A172 (cell line): ENCODE results near the gene TCHP. TPM values are rescaled to one million over a fixed set of nuclear protein-coding genes. Genes with fewer than 3 reads are reported as not detected.
"Not testable (repeated sequence)": the region's sequence is repeated elsewhere in the genome, so short reads cannot be mapped to it uniquely, and the experiment has no call there.

Source experiments
- DNase-seq: peaks from one replicate; pipeline ENCODE4 v3.0.0-alpha.2; 2015; ENCODE audit warnings: low spot score
- total RNA-seq: library from RNA; depleted of rRNA; stranded (reverse); fragments of >200 nt; shearing (Covaris generic); gene quantifications from 2 replicates; pipeline ENCODE4 v1.2.3, GENCODE V29; 2014

Gene TCHP
- total RNA-seq, 1 experiment from 2014 or later, result 21.9 TPM

DNA sequence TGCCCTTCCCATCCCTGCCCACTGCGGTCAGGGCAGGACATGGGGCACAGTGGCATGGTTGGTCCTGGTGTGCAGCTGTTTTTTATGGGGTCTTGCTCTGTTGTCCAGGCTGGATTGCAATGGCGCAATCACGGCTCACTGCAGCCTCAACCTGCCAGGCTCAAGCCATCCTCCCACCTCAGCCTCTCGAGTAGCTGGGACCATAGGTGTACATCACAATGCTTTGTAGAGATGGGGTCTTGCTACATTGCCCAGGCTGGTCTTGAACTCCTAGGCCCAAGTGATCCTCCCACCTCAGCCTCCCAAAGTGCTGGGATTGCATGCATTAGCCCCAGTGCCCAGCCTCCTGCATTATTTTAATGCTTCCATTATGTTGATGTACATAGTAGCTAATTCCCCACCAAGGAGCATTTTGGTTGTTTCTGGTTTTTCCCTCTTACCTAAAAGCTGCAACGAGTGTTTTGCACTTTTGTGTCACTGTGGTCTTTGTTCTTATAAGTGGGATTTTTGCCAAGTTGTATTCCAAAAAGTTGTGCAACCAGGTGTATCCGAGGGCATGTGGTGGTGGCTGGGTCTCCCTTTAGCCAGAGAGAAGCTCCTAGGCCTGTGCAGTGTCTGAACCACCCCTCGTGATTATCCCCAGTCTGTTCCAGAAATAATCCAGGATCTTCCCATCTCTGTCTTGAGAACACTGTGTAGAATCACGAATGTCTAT, 10.3 kb downstream of the TCHP start:
- DNase-seq, result no peak

DNA sequence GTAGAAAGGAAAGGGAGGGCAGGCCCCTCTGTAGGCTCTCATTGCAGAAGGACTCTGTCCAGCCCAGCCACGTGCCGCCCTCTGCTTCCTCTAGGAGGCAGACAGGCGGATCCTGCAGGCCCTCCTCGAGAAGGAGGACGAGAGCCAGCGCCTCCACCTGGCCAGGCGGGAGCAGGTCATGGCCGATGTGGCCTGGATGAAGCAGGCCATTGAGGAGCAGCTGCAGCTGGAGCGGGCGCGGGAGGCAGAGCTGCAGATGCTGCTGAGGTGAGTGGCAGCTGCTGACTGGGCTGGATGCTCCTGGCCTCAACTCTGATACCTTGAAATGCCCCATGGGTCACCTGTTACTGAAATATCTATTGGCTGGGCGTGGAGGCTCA, 10.9 kb downstream of the TCHP start:
- DNase-seq, result no peak

DNA sequence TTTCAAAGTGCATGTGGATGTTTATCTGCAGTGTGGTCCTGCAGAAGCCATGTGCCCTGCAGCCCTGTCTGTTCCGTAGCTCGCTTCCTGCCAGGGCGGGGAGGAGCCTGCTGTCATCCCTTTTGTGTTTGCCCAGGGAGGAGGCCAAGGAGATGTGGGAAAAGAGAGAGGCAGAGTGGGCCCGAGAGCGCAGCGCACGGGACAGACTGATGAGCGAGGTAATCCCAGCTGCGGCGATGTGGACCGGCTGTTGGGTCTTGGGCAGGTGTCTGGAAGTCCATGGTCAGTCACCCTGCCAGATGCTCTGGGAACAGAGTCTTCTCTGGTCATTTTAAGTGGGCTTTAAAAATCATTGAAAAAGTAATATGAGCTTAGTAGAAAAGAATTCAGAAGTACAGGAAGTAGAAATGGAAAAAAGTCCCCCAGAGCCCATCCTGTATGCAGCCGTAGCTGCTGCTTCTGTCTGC, 12.8 kb downstream of the TCHP start:
- DNase-seq, result no peak

DNA sequence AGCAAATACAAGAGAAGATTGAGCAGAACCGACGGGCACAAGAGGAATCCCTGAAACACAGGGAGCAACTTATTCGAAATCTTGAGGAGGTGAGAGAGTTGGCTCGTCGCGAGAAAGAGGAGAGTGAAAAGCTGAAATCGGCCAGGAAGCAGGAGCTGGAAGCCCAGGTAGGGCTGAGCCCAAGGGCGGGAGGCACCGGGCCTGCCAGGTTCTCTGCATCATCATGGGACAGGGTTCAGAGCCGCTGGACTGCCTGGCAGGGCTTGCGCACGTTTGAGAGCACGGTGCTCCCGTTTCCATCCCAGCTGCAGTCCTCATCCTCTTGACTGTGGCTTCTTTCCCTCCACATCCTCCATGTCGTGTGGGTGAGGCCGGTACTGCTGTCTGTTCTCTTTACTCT, 14.4 kb downstream of the TCHP start:
- DNase-seq, result no peak

DNA sequence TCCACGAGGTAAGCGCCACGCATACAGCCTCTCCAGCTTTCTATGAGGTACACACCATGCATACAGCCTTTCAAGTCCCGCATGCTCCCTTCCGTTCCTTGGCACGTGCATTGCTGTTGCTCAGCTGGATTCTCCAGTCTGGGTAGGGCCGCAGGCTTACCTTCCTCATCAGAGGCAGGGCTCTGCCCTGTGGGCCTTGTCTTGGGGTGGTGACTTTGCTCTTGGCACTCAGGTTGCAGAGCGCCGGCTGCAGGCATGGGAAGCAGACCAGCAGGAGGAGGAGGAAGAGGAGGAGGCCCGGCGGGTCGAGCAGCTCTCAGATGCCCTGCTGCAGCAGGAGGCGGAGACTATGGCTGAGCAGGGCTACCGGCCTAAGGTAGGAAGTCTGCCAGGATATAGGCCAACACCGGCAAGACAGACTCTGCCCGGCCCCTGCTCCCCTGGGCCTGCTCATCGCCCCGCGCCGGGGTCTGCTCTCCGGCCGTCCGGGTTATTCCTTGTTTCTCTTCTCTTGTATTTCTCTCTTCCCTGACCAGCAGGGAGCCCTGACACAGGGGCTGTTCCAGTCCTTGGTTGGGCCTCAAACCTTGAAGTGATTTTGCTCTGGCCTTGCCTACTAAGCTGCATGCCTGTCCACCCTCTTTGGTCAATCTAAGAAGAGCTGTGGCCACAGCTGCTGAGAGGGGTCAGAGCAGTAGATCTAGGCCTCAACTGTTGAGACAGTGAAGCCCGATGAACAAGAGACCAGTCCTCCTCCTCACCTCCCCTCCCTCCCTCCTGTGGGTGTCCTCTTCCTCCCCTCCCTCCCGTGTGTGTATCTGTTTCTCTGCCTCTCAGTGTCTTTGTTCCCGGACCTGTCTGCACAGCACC, 15.3 kb downstream of the TCHP start:
- DNase-seq, result no peak

DNA sequence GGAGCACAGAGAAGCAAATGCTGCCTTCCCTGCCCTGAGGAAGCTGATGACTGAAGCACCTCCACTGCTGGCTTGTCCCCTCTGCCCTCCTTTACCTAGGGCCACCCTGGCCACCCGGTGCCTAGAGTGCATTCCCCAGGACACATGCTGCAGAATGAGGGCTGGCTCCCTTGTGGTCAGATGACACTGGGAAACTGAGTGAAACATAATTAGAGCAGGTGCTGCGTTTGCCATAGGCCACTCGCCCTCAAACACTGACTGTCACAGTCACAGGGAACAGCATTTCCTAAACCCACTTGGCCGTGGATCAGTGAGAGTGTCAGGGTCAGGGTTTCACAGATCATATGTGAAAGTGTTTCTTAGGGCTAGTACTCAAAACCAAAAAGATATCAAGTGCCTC, 16.0 kb downstream of the TCHP start:
- DNase-seq, result no peak

DNA sequence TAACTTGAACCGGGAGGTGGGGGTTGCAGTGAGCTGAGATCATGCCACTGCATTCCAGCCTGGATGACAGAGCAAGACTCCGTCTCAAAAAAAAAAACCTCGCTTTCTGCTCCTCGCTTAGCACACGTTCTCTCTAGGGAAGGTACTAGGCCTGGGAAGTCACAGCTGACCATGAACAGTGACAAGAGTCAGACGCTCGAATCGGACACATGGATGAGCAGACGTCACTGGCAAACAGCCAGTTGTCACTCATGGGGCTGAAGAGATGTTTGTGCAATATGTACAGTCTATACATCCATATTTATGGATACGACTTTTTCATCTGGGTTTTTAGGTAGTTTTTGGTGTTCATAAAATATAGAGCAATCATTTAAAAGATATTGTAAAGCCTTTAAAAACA, 19.4 kb downstream of the TCHP start:
- DNase-seq, result no peak

DNA sequence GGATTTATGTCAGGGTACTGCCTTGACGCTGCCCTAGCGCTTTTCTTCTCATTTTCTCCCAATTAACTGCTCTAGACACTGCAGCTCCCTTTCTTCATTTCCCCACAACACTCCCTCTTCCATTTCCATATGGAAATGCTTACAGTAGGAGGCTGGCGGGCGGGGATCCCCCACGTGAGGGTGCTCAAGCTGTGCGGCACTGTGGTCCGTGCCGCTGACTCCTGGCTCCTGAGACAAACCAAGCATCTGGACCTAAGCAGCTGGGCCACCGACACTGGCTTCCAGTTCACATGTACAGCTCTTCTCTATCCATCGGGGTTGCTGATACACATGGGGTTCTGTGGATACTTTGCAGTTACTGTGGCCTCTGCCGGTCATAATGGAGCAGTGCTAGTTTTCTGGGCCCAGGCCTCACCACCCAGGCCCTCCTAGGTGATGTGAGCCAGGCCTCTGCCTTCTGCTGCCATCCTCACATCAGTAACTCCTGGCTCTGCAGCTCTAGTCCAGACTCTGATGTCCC, 20.2 kb downstream of the TCHP start:
- DNase-seq, result no peak

DNA sequence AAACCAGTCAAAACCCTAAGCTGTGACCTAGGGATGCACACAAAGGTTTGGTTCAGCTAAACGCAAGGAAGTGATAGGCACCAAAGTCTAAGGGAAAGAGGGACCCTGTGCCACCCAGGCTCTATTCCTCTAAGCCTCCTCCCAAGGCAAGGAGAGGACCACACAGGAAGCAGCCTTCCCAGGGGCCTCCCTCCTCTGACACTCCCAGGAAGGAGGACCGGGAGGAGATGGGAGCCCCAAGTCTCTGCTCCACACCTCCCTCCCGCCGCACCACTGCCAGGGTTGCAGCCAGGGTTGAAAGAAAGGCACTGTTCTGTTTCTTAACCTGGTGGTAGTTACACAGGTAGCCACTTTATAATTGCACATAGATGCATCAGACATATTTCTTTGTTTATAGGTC, 21.9 kb downstream of the TCHP start:
- DNase-seq, result no peak

DNA sequence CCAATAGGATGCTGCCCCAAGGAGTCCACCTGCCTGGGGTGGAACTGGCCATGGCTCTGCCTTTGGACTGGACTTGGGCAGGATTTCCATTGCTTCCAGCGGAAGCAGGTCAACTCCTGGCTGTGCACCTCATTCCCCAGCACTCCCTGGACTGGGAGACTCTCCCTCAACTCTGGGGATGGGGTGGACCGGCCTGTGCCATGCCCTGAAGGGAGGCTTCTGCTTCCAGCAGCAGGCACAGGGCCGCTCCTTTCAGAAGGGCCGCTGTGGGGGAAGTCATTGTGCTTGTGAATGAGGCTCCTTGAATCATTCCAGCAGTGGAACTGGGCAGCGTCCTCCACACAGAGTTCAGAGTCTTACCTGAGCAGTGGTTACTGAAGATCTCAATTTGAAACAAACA, 23.0 kb downstream of the TCHP start:
- no peak for DNase-seq

DNA sequence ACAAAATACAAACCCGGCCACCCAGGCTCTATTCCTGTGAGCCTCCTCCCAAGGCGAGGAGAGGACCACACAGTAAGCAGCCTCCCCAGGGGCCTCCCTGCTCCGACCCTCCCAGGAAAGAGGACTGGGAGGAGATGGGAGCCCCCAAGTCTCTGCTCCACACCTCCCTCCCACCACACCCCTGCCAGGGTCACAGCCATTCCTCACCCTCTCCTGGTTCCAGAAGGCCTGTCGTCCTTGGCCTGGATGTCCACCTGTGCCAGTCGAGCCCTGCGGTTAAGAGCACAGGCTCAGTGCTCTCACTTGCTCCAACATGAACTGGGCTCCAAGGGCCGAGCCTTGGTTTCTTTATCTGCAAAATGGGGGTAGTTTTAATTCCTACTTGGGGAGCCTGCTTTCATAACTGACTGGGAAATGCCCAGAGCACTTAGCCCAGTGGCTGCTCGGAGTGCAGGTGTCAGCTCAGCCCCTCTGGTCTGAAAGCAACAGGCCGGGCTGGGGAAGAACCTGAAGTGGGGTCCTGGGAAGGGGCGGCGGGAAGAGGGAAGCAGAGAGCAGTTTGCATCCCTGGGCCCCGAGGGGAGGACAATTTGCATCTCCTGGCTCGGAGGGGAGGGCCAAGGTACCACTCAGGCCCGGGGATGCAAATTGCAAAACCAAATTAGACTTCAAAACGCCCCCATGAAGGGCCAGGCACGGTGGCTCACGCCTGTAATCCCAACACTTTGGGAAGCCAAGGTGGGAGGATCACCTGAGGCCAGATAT, 23.6 kb downstream of the TCHP start:
- no peak for DNase-seq

DNA sequence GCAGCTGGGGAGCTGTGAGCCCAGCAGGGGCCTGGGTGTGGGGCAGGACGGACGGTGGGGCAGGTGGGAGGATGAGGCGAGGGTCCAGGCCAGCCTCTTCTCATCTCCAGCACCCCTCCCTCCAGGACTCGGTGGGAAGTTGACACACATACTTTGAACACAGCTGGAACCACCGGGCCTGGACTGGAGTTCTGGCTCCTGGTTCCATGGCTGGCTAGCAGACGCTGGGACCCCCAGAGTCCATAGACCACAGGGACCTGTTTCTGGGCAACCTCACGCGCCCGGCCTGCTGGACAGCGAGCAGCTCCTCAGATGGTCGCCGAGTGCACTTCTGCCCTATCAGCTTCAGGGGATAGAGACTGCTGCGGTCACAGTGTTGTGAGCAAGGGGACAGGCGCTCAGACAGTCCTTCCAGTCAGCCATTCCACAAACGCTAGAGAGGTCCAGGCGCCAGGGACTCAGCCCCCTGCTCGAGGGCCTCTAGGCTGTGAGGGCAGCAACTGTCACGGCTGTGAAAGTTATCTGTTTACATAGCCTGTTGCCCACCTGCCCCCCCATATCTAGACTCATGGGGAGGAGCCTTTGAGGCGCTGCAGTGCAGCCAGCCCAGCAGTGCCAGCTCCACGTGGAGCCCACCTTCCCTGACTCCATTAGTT, 25.2 kb downstream of the TCHP start:
- no peak for DNase-seq

DNA sequence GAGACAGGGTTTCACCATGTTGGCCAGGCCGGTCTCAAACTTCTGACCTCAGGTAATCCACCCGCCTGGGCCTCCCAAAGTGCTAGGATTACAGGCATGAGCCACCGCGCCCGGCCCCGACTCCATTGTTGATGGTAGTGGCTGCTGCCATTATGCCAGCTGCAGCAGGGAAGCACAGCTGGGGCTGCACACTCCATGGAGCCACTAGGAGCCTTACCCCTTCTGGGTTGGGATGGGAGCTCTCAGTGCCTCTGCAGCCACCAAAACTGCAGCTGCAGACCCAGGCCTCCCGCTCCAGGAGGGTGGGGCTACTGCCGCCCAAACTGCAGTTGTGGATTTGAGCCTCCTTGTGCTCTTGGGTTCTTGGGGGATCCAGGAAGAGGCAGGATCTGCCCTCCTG, 25.9 kb downstream of the TCHP start:
- no peak for DNase-seq

DNA sequence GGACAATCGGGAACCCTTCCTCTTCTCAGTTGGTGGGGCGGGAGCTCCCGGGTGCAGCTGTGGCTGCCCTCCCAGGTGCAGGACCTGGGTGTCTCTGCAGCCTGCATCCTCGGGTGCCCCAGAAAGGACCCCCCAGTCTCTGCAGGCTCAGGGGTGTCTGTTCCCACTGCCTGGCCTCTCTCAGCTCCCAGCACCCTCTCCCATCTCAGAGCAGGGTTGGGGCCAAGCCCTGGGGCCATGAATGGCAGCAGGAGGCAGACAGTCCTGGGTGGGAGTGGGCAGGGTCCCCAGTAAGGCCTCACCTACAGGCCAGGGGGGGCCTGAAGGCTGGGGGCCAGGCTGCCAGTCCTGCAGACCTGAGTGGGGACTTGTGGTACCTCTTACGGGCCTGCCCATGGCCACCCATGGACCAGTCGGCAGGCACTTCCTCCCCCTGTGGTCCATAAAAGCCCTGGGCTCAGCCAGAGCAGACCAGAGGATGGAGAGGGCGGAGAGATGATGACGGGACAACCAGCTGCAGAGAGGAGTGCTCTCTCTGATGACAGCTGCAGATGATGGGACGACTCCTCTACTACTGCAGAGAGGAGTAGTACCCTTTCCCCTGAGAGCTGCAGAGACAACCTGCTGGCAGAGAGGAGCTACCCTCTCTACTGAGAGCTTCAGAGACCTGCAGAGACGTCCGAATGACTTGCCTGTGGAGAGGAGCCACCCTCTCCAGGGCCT, 26.6 kb downstream of the TCHP start:
- no peak for DNase-seq

DNA sequence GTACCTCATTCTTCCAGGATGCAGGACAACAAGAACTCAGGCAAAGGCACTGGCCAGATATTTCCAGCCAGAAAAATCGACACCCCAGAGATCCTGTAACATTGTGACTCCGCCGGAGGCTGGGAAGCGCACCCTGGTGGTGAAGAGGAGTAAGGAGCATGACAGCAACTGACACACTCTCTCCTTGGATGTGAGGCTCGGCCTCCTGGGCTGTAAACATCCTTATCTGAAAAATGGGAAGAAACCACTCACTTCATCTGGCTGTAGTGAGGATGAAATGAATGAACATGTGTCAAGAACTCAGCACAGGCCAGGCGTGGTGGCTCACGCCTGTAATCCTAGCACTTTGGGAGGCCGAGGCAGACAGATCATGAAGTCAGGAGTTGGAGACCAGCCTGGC, 27.5 kb downstream of the TCHP start:
- DNase-seq, result peak; percentile 23

DNA sequence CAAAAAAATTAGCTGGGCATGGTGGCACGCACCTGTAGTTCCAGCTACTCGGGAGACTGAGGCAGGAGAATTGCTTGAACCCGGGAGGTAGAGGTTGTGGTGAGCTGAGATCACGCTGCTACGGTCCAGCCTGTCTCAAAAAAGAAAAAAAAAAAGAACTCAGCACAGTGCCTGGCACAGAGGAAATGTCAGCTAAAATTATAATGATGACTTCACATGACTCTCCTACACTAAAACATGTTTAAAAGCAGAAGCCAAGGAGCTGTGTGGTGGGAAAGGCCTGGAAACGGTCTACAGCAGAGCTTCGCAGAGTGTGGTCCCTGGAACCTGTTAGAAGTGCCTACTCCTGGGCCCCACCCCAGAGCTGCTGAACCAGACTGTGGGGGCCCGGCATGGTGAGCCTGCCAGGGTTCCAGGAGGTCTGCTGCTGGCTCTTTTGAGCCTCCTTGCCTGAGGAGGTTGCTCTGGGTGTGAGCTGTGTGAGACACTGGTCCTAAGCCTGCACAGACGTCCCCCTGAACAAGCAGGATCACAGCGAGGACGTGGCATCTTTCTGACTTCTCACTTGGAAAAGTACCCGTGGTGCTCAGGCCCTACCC, 28.1 kb downstream of the TCHP start:
- DNase-seq, result no peak

DNA sequence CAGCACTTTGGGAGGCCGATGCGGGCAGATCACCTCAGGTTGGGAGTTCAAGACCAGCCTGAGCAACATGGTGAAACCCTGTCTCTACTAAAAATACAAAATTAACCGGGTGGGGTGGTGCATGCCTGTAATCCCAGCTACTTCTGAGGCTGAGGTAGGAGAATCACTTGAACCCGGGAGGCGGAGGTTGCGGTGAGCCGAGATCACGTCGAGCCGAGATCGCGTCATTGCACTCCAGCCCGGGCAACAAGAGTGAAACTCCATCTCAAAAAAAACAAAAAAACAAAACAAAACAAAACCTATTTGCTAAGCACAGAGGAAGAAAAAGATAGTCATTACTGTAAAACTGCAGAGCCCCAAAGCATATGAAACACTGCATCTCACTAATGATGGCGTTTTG, 29.3 kb downstream of the TCHP start:
- not testable (repeated sequence) for DNase-seq

DNA sequence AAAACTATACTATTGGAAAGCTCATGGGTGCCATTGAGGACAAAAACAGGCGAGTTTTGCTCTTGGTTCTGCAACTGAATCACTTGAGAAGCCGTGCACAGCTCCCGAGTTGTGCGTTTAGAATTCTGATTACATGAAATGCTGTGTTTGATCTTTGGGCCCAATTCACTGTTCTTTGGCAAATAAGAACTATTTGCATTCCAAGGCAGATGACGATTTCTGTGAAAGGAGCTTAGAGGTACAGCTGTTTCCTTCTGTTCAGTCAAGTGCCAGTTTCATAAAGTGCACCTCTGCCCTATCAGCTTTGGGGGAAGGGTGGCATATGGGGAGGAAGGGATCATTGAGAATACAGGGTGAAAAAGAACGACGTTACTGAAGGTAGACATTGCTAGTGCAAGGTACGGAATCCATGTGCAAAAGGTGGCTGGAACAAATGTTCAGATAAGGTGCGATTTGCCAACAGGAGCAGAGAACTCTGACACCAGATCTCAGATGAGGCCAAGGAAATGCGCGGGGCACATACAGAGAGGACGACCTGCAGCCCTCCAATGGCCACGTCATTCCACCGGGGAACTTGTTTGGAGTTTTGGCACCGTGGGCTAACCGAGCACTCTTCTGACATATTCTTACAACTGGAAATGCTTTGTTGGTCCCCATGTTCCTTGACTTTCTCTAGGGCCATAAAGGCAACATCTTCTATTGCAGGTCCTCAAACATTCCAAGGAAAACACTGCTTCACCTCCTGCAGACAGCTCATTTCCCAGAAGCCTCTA, 30.1 kb downstream of the TCHP start:
- no peak for DNase-seq

DNA sequence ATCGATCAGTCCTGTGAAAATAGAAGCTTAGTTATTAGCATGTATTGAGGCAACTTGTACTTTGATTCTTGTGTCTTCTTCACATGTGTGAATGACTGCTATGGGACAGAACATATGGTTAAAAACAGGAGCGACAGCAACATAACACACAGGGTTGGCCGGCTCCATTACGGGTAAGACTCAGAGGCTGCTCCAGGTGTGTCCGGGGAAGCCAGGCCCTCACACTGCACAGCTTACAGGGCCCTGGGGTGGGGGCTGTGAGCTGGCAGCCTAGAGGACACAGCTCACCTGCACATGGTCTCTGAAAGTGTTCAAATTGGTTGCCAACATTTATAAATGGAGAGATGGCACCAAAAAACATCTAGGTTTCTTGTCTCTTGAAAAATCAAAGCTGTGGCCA, 31.1 kb downstream of the TCHP start:
- no peak for DNase-seq
